ENCODE data around the gene FNIP1.
"Not testable (repeated sequence)": the region's sequence is repeated elsewhere in the genome, so short reads cannot be mapped to it uniquely, and the experiment has no call there.

Gene FNIP1

DNA sequence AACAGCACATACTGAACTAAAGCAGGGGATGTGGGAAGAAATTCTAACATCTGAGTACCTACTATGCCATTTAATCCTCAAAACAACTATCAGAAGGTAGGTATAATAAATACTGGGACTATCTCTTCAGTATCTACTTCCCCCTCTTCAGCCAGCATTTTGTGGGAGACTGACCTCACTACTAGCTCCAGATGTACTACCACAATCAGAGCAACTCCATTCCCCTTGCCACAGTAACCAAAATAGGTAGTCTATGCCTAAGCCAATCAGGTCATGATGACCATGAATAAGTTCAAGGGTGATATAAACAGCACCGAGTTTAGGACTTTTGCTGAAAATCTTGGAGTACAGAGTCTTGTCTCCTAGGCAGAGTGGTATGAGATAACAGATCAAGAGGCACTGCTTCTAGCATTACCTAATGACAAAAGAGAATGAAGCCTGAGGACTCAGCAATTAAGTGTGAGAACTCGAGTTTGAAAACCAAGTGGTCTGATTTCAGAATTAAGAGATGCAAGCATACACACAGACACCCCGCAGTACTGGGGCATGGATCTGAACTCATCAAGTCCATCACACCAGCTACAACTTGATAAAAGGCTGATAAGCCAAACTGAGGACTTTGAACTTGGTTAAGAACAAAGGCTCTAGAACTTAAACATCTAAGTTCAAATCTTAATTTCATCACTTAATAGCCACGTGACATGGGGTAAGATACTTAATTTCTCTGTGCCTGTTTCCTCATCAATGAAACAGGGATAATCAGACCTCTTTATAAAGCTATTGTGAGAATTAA lies 9.7 kb downstream of the FNIP1 start:
- DNase-seq: no peak

DNA sequence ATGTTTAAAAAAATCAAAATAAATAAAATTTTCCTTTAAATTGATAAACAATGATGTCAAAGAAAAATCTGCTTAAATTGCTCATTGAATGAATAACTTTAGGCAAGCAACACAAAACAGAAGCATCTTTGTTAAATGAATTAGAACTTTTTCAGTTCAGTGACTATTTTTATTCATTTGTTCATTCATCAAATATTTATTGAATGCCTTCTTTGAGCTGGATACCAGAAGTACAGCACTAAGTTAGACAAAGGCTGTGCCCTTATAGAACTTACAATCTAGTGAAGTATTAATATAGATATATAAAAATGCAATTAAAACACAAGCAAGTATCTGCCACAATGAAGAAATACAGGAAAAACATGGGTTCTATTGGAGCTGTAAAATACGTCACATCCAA lies 10.8 kb downstream of the FNIP1 start:
- no peak for DNase-seq

DNA sequence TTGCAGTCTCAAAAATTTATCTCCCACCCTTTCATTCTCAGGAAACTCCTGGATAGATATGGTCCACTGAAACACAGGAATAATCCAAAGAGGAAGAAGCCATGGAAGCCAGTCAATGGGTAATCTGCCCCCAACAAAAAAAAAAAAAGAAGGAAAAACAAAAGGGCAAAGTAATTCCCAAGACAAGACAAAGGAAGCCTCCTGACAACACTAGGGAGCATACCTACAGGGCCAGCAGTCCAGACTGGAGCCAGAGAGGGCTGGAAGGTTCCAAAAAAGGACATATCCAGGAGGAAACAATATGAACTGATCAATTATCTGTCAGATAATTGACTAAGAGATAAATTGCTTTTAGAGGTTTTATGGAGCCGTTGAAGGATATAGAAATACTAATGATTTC lies 12.9 kb downstream of the FNIP1 start:
- DNase-seq: no peak

DNA sequence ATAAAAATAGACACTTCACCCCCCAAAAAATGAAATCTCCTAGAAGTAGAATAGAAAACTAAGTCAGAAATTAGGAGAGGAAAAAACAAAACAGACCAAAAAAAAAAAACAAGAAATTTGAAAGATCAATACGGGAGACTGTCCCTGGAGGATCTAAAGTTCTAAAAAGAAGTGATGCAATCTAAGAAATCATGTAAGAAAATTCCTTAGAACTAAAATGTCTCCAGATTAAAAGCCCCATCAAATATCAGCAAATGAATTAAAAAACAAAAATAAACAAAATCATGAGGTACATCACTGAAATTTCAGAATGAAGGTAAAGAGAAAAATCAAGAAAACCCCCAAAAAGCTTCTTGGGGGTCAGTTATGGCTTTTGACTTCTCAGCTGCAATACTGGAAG lies 13.5 kb downstream of the FNIP1 start:
- DNase-seq: no peak

DNA sequence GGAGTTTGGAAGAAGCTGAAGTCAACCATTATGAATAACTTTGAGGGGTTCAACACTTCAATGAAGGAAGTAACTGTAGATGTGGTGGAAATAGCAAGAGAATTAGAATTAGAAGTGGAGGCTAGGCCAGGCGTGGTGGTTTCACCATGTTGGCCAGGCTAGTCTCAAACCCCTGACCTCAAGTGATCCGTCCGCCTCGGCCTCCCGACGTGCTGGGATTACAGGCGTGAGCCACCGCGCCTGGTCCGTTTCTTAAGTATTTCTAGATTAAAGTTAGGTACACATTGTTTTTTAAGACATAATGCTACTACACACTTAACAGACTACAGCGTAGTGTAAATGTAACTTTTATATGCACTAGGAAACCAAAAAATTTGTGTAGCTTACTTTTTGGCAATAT lies 14.1 kb downstream of the FNIP1 start:
- DNase-seq: no peak

DNA sequence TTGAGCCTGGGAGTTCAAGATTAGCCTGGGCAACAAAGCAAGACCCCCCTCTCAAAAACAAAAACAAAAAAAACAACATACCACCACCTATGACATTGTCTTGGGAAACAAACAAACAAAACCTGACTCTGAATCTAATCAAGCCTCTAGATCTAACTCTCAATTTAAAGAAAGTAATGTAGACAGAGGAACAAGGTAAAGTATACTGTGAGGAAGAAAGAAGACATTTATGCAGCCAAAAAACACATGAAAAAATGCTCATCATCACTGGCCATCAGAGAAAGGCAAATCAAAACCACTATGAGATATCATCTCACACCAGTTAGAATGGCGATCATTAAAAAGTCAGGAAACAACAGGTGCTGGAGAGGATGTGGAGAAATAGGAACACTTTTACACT lies 18.7 kb downstream of the FNIP1 start:
- not testable (repeated sequence) for DNase-seq

DNA sequence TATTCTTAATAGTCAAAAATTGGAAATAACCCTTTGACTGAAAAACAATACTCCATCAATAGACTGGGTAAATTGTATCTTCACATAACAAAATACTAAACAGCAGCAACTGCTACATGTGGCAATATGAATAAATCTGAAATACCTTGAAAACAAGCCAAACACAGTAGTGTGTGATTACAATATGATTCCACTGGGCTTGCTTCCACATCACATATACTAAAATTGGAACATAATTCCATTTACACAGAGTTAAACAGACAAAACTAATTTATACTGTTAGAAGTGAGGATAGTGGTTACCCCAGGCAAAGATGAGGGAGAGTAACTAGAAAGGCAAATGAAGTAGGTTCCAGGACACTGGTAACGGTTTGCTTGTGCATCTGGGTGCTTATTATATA lies 20.4 kb downstream of the FNIP1 start:
- no peak for DNase-seq

DNA sequence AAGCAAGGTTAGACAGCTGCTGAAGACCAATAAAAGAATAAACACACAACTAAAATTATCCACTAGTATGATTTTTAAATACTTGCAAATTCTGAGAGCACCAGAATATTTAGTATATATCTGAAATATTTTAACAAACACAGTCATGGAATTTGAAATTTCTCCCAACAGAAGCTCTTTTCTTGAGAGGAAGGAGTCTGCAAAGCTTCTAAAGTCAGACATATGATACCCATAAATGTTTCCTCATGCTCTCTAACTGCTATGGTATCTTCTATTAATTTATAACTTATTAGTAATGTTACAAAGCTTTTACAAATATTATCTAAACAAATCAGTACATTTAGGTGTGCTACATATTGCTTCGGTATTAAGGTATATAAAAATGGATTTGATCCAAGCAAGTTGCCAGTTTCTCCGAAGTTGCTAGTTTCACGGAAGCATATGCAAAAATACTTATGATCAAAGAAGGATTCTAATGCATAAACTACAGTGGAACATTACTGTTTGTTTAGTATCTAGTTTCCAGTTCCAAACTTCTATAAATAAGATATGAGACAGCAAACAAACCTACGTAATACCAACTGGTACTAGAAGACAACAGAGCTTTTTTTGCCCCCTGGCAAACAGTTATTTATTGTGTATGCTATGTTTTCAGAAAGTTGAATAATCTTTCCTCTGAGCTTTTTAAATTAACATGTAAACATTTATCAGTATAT lies 22.0 kb downstream of the FNIP1 start:
- DNase-seq: no peak

DNA sequence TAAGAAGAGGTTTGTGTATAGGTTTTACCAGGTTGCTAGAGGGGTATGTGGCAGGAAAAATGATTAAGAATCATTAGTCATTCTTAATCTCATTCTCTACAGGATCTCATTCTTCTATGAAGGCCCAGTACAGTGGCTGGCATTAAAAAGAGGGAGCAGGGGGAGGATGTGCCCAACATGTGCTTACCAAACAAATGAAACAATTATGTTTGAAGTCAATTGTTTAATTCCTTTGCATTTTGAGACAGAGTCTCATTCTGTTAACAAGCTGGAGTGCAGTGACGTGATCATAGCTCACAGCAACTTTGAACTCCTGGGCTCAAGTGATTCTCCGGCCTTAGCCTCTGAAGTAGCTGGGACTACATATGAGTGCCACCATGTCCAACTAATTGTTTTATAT lies 23.0 kb downstream of the FNIP1 start:
- DNase-seq: no peak

DNA sequence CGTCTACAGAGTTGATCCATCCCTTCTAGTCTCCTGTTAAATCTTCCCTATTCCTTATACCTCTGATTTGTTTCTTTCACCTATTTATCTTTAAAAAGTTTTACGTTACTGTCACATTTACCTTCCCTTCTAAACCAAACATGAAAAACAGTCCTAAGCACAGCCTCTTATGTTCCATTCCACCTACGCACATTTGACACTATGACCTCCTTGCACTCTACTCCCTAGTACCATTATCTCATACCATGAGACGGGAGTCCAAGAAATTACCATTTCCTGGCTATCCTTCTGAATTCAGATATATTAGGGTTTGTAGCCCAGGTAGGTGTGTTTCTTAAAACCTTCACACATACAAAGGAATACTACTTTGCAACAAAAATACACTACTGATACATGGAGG lies 25.1 kb downstream of the FNIP1 start:
- no peak for DNase-seq

DNA sequence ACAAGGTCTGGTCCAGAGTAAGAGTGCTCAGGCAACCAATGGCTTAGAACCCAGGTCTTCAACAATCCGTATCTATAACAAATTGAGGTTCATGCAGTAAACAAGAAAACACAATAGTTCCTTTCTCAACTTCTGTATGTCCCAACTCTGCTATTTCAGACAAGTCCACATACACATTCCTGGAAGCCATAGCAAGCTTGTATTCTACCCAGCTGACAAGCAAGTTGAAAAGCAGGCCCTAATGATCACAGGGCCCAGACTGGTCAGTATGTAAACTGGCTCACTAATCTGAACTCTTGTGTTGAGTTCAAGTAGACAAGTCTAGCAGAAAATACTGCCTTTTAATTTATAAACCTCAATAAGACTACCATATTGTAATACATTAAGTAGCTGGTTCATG lies 26.9 kb downstream of the FNIP1 start:
- no peak for DNase-seq

DNA sequence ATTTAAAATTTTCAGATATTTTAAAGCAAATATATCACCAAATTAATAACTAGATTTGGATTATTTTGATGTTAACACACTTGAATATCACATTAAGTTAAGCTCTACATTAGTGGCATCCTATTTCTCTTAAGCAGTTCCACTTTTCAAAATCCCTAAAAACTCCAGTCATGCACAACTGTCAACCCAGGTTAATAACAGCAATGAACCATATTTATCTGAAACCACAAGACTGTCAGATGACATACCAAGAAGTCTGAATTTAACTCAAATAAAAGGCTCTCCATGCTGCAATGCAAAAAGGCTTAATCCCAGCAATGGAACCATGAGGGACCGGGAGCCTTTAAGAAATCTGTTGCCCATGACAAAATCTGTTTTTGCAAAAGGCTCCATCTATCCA lies 27.5 kb downstream of the FNIP1 start:
- no peak for DNase-seq

DNA sequence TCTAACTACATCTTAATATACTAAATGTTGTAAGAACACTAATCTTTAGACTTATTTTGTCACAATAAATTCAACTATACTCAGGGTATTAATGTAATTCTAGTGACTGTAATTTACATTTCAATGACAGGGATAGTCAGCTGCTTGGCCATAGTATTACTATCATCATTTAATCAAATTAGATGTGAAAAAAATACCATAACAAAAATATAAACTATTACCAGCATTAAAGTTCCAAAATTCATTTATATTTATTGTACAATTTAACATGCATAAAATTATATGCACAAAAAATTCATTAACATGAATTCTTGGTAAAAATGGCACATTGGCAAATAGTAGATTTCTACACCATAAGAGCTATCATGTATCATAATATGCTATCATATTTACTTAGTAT lies 28.9 kb downstream of the FNIP1 start:
- DNase-seq: no peak

DNA sequence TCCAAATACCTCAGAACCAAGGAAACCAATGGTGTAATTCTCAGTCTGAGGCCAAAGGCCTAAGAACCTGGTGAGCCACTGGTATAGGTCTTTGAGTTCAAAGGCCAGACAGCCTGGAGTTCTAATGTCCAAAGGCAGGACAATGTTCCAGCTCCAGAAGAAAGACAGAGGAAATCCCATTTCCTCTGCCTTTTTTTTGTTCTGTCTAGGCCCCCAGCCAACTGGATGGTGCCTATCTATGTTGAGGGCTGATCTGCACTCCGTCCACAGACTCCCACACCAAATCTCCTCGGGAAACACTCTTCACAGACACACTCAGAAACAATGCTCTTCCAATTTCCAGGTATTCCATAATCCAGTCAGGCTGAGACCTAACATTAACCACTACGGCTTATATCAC lies 30.1 kb downstream of the FNIP1 start:
- no peak for DNase-seq

DNA sequence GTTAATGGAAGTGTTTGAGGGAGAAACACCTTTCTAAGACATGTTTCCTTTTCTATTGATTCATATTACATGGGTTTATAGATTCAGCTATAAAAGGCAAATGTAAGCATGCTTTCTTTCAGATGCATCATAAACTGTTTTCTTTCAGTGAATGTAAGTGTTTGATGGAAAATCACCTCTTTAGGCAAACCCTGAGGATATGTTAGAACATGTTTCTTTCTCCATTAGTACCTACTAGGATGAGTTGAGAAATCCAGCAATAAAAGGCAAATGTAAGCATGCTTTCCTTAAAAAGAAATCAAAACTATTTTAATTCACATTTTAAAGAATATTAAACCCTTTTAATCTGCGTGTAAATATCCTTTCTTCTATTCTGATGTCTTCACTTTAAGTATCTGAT lies 31.6 kb downstream of the FNIP1 start:
- DNase-seq: no peak

DNA sequence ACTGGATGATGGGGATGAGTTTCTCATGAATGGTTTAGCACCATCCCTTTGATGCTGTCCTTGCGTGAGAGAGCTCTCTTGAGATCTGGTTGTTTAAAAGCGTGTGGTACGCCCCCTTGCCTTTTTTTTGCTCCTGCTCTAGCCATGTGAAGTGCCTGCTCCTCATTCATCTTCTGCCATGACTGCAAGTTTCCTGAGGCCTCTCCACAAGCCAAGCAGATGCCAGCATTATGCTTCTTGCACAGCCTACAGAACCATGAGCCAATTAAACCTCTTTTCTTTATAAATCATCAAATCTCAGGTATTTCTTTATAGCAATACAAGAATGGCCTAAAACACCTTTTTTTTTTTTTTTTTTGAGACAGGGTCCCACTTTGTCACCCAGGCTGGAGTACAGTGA lies 32.8 kb downstream of the FNIP1 start:
- no peak for DNase-seq

DNA sequence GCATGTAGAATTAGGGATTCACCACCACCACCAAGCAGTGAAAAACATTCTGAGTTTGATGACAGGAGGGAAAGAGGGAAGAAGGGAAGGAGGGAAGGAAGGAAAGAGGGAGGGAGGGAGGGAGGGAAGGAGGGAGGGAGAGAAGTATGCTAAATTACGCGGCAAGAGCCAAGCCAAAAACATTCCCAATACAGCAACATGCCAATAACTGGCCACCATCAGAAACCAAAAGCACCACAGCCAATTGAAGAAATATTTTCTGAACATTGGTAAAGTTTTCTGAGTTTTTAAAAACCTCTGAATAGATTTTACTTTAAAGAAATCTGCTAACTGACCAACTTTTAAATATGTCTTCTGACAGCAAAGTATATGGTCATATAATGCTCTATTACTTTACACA lies 36.0 kb downstream of the FNIP1 start:
- no peak for DNase-seq

DNA sequence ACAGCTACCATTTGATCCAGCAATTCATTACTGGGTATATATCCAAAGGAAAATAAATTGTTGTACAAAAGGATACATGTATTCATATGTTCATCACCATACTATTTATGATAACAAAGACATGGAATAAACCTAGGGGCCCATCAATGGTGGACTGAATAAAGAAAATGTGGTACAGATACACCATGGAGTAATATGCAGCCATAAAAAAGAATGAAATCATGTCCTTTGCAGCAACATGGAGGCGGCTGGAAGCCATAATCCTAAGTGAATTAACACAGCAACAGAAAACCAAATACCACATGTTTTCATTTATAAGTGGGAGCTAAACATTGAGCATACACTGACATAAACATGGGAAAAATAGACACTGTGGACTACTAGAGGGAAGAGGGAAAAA lies 37.1 kb downstream of the FNIP1 start:
- no peak for DNase-seq

DNA sequence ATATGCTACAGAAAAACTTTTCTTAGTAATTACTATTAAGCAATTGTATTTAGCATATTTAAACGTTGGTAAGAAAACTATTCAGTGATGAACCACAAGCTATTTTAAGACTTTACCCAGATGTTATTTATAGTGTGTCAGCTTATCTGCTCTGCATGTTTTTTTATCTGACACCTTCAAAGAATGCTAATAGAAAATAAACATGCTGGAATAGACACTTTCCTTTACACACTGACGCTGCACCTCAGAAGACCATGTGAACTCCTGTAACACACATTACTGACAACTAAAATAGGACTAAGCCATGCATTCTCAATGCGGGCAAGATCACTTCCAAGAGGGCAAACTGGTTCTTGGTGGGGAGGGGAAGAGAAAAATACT lies 38.3 kb downstream of the FNIP1 start:
- no peak for DNase-seq

DNA sequence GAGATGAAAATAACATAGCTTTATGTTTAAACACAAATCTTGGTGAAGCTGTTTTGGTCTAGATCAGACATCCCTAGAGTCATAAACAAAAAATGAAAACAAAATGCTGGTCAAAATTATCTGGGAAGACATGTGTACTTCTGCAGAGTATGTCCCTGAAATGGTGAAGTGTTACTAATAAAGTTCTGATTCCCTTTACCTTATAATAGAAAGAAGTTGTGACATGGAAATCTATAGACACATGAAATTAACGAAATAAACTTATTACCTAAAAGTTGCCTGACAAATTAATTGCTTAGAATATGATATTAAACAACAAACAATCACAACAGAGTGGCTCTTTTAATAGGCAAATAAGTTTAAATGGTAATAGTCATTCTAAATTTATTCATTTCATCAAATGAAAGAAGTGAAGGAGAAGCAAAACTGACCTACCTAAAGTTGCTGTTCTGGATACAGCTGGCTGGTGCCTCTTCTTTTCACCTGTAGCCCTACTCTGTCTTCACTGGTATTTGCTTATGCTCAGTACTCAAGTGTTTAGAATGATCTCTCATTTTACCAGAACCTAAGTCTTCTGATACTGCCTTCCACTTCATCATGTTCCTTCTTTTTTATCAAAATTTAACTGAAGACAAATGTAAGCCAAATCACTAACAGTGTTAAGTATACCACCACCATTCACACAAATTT lies 38.8 kb downstream of the FNIP1 start:
- DNase-seq: no peak

DNA sequence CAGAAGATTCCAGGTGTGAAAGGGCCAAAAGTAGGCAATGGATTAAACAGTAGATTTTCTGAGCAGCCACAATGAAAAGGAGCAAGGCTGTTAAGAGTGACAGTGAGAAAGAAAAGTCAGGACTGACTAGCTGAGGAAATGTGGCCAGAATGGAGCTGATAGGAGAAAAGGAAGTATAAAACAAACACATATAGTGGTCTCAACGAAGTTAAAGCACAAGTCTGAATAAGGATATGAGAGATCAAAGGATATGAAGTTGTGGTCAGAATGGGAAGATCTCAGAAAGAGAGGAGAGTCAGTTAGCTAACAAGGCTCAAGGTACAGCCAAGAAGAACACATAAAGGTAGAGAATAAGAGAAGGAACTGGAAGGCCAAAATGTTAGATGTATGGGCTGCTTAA lies 39.9 kb downstream of the FNIP1 start:
- DNase-seq: no peak

DNA sequence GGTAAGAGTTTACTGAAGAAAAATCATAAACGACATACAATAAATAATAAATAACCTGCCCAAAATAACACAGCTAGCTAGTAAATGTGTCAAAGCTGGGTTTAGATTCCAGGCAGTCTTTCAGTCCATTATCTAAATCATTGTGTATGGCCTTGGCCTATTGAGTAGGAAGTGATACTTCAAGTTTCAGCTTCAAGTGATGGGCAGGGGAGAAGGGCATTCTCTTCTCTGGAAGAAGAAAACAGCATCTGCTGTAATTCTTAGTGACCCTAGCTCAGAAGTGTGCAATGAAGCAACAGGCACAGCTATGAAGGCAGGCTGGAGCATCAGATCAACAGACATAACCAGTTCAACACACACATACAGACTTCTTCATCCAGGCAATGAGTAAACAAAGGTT lies 42.5 kb downstream of the FNIP1 start:
- DNase-seq: no peak

DNA sequence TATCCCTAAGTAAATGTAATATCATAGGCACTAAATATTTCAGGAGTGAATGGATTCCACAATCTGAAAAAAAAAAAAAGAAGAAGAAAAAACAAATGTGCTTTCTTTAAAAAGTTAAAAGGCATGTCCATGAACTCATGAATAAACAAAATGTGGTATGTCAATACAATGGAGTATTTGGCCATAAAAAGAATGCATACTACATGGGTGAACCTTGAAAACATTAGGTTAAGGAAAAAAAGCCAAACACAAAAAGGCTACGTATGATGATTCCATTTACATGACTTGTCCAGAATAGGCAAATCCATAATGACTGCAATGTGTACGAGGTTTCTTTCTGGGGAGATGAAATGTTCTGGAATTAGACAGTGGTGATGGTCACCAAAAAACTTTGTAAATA lies 45.3 kb downstream of the FNIP1 start:
- no peak for DNase-seq

DNA sequence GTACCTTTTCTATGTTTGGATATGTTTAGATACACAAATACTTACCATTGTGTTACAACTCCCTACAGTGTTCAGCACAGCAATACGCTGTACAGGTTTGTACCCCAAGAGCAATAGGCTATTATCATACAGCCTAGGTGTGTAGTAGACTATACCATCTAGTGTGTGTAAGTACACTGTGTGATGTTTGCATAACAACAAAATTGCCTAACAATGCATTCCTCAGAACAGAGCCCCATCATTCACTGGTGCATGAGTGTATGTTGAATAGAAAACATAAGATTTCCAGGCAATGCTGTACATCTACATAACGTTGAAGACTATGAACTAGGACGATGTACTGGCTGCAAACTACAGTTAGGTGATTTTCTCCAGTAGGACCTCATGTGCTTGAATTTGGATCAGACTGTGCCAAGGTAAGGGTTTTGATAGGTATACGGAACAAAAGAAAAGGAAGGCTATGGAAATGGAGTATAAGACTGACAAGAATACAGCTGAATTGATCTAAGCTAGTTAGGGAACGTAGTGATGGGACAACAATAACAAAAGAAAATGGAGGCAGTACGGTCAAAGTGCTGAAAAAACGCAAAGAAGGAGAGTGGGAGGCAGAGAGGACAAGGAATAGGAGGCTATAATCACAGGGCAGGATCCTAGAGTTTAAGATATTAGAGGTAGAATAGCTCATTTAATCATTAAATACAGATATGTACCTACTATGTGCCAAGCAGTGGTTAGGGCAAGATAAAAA lies 46.9 kb downstream of the FNIP1 start:
- DNase-seq: no peak

Measured in NCI-H524 treated with DMSO at 0.1 percent for 48 hours (cell line).